Measurements from ENCODE around the gene GATA5.

The GATA5 gene

DNA sequence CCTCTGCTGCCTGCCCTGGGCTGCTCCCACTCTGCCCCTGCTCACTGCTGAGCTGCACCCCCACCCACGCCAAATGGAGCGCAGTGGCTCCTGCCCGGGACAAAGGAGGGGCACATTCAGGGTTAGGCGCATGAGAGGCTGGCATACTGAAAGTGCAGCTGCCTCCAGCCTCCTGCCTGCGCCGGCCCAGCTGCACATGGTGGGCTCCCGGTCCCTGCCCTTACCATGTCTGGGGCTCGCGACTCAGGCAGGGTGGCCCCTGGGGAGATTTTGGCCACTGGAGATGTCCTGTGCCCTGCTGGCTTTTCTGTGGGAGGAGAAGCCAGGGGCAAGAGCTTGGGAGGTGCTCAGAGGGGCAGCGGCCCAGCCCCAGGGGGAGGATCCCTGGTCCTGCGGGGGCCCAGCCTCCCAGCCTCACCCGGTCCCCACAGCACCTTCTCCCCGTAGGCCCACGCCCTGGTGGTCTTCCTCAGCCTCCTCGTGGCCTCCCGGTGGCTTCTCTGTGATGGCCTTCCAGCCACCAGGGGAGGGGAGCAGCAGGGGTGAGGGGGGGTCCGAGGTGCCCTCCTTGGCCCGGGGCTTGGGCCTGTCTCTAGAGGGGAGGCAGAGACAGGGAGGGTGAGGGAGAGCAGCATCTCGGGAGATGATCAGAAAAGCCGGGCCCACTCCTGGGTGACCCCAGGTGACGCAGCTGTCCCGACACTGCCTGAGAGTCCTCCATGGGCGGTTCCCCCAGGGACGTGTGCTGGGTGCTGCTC, 60.3 kb downstream of the GATA5 start:
- Mint-ChIP-seq H3K4me1 (ENCODE audit: low read depth) (peaks cover 2% of the 10 kb centered on the region), H3K4me3 (no peak overlapping the region), H3K27me3 (peaks cover 4% of the 10 kb centered on the region), H3K27ac (no peak overlapping the region), H3K9me3 (no peaks in the 10 kb centered on the region), H3K36me3 (ENCODE audit: low read depth) (no peaks in the 10 kb centered on the region)
- intact Hi-C loops (cut with micrococcal nuclease), result no loop called here

DNA sequence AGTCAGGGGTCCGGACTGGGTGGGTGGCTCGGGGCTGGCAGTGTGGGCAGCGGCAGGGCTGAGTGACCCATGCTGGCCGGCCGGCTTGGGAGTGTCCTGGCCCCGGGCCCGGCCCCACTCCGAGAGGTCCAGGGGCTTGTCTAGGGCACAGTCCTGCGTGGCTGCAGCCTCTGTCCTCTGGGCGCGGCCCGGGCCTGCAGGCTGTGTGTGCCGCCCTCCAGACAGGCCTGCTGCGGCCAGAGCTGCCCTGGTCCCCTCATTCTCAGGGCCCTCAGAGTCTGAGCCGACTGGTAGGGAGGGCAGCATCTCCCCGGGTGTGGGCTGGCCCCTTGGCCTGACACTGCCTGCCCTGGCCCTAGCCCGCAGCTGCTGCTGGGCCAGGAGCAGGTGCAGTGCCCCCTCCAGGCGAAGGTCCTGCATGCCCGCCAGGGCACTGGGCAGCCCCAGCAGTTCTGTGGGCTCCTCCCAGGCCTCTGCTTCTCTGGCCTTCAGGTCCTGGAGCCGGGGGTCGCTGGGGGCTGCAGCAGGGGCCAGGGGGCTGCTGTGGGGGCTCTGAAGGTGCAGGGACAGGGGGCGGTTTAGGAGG, 61.8 kb downstream of the GATA5 start:
- no peaks in the 10 kb centered on the region for H3K9me3 Mint-ChIP-seq
- no peak overlapping the region for H3K27ac Mint-ChIP-seq
- H3K36me3 Mint-ChIP-seq (ENCODE audit: low read depth), result no peaks in the 10 kb centered on the region
- intact Hi-C loops (cut with micrococcal nuclease), result no loop called here
- peaks cover 15% of the 10 kb centered on the region for H3K4me1 Mint-ChIP-seq (ENCODE audit: low read depth)
- H3K4me3 Mint-ChIP-seq, result no peak overlapping the region
- peaks cover 14% of the 10 kb centered on the region for H3K27me3 Mint-ChIP-seq
